ENCODE measurements around the gene SLC25A42. TPM values are rescaled to one million over a fixed set of nuclear protein-coding genes. Genes with fewer than 3 reads are reported as not detected.

SLC25A42 gene
- total RNA-seq, 1 donor from 2014 or later: 24.6 TPM

- no peak for DNase-seq (ENCODE audit: low read depth)
Measured at GRCh38 chr19:19160461-19161035, 96.8 kb downstream of the SLC25A42 start.

GRCh38 chr19:19162495-19162894 is 98.7 kb downstream of the SLC25A42 start:
- no peak for DNase-seq (ENCODE audit: low read depth)

Other genes with a start within 250 kb of the SLC25A42 start
- gene UPF1, start 232.0 kb upstream of the SLC25A42 start, total RNA-seq: 47.4 and 63.5 TPM in 2 replicates
- 16.8 and 30.6 TPM in 2 replicates for gene CERS1, start 167.8 kb upstream of the SLC25A42 start, total RNA-seq
- gene COPE, start 144.6 kb upstream of the SLC25A42 start, total RNA-seq: 328 and 338 TPM in 2 replicates
- gene DDX49, start 144.3 kb upstream of the SLC25A42 start, total RNA-seq: 47.1 and 55.0 TPM in 2 replicates
- gene HOMER3, start 122.8 kb upstream of the SLC25A42 start, total RNA-seq: 203 and 240 TPM in 2 replicates
- gene SUGP2, start 30.5 kb upstream of the SLC25A42 start, total RNA-seq: 90.9 and 101 TPM in 2 replicates
- 51.4 and 55.8 TPM in 2 replicates for gene ARMC6, start 30.4 kb upstream of the SLC25A42 start, total RNA-seq
- gene TMEM161A, start 74.5 kb downstream of the SLC25A42 start, total RNA-seq: 38.0 and 48.0 TPM in 2 replicates
- not detected in 2 replicates for gene MEF2B, start 106.3 kb downstream of the SLC25A42 start, total RNA-seq
- gene BORCS8, start 128.2 kb downstream of the SLC25A42 start, total RNA-seq: 12.7 and 15.4 TPM in 2 replicates
- 46.4 and 55.4 TPM in 2 replicates for gene RFXANK, start 128.3 kb downstream of the SLC25A42 start, total RNA-seq
- gene NR2C2AP, start 139.4 kb downstream of the SLC25A42 start, total RNA-seq: 6.9 and 9.7 TPM in 2 replicates
- gene NCAN, start 148.0 kb downstream of the SLC25A42 start, total RNA-seq: 0.05 TPM in 1 of 2 replicates, not detected in the other
- gene TM6SF2, start 209.3 kb downstream of the SLC25A42 start, total RNA-seq: 0.13 and 0.21 TPM in 2 replicates

Measured in myocyte (in vitro differentiated cells).